OCI-LY1 (cell line): ENCODE data around the gene FAM124A.

Experiments used
- EZH2 ChIP-seq: fragments of 200-600 bp; sonication (generic), shearing (Covaris generic); IDR thresholded peaks from 2 replicates; pipeline ENCODE4 v1.8.0; 2017; ENCODE audit warnings: borderline replicate concordance, mixed run types, mild to moderate bottlenecking, antibody characterized with exemption, low read length, moderate library complexity, mixed read lengths
- TF ChIP-seq, protein P1 (sequence below): fragments of 200-600 bp; sonication (generic), shearing (Covaris generic); IDR thresholded peaks from 2 replicates; pipeline ENCODE4 v1.5.1; 2017; ENCODE audit warnings: mild to moderate bottlenecking, antibody characterized with exemption, low read length, moderate library complexity, mixed read lengths

DNA sequence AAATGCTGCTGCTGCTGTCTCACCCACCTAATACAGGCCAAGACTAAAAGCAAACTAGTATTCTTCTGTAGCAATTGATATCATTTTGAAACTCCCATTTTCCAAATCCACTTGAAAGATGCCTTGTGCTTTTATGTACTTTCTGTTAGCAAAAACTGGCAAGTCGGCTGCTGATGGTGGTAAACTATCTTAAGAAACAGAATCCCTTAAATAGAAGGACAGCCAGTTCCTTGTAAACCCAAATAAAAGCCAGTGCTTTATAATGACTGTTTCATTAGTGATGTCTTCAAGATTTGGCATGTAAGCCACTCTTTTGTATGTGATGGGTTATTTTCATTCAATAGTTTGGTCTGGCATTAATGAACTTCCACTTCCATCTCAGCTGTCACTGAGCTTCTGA, 5.2 kb downstream of the FAM124A start:
- TF ChIP-seq, protein P1, sequence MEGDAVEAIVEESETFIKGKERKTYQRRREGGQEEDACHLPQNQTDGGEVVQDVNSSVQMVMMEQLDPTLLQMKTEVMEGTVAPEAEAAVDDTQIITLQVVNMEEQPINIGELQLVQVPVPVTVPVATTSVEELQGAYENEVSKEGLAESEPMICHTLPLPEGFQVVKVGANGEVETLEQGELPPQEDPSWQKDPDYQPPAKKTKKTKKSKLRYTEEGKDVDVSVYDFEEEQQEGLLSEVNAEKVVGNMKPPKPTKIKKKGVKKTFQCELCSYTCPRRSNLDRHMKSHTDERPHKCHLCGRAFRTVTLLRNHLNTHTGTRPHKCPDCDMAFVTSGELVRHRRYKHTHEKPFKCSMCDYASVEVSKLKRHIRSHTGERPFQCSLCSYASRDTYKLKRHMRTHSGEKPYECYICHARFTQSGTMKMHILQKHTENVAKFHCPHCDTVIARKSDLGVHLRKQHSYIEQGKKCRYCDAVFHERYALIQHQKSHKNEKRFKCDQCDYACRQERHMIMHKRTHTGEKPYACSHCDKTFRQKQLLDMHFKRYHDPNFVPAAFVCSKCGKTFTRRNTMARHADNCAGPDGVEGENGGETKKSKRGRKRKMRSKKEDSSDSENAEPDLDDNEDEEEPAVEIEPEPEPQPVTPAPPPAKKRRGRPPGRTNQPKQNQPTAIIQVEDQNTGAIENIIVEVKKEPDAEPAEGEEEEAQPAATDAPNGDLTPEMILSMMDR, result no peak
- no peak for TF ChIP-seq EZH2
